AG10803 (cell line): ENCODE data around the gene ALKBH3.

Experiments
- DNase-seq: peaks from one replicate; pipeline ENCODE4 v3.0.0; 2010; ENCODE audit warnings: low read depth
- H3K4me3 ChIP-seq: 2 replicates; pipeline ENCODE4 v1.5.1; 2011; ENCODE audit warnings: mild to moderate bottlenecking, low read length, control low read depth
- TF ChIP-seq, protein P1 (sequence below): conservative IDR thresholded peaks from 2 replicates; pipeline ENCODE4 v1.5.1; 2011; ENCODE audit warnings: mild to moderate bottlenecking, low read length, control low read depth, inconsistent platforms

The ALKBH3 gene

DNA sequence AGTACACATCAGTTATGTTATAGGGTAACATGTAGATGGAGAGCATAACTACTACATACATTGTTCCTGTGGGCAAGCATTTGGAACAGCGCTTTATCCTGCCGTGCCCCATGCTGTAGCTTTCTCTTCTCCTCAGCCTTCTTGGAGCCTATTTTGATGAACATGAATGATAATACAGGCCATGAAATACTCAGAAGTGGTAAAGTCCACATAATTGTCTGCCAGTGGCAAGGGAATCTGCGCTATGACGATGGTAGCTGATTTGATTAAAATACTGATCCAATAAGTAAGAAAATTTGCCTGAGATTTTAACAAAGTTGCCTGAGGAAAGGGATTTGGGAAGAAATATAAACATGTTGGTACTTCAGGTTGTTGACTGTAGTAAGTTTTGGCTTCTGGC is 23.3 kb downstream of the ALKBH3 start:
- DNase-seq: no peak
- H3K4me3 ChIP-seq: no peak overlapping the region
- TF ChIP-seq, protein P1, sequence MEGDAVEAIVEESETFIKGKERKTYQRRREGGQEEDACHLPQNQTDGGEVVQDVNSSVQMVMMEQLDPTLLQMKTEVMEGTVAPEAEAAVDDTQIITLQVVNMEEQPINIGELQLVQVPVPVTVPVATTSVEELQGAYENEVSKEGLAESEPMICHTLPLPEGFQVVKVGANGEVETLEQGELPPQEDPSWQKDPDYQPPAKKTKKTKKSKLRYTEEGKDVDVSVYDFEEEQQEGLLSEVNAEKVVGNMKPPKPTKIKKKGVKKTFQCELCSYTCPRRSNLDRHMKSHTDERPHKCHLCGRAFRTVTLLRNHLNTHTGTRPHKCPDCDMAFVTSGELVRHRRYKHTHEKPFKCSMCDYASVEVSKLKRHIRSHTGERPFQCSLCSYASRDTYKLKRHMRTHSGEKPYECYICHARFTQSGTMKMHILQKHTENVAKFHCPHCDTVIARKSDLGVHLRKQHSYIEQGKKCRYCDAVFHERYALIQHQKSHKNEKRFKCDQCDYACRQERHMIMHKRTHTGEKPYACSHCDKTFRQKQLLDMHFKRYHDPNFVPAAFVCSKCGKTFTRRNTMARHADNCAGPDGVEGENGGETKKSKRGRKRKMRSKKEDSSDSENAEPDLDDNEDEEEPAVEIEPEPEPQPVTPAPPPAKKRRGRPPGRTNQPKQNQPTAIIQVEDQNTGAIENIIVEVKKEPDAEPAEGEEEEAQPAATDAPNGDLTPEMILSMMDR: no peak

DNA sequence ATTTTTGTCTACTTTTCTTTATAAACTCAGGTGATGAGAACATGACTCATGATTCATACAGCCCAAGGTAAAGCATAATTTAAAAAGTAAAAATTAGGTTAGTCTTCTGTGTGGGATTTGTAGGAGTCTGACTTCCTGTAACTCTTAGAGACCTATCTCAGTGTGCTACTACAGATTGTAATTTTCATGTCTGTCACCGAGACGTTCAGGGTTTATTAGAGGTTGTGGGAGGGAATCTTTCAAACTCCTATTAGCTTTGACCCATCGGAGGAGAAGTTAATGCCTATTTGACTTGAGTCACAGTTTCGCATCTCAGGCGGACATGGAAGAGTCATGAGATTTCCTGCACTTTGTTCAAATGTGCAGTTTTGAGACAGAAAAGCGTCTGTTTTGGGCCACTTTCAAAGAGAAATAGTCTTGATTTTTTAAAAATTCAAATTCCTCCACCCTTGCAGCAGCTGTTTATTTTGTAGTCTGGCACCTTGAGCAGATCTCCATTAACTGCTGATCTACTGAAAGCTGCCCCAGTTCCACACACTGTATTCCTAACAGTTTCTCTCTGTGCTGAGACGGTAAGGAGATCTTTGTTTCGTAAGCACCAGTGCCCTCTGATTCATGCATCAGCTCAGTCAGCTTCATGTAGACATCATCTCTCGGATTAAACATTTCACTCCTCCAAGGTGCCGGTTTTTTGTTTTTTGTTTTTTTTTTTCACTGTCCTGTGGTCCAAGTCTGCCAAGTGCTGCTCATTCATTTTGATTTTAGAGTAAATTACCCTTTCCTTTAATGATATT is 24.3 kb downstream of the ALKBH3 start:
- peak; percentile 25 for DNase-seq
- TF ChIP-seq, protein P1: no peak
- H3K4me3 ChIP-seq: no peak overlapping the region

DNA sequence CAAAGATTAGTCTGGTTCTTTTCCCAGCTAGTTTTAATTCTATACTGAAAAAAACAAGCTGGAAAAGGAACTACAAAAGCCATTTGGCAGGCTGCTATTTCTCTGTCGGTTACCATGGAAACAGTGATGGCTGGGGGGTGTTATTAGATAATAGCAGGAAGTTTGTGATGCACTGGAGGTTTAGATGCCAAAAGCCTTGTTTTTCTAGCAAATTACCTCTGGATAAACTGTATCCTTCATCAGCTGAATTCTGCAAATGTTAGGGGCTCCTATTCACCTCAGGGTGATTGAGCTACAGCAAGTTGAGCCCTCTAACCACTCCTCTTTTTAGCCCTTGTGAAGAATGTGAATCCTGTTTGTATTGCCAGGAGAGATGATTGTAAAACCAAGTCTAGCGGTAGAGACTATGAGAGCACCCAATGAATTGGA is 25.2 kb downstream of the ALKBH3 start:
- no peak overlapping the region for H3K4me3 ChIP-seq
- TF ChIP-seq, protein P1: no peak
- DNase-seq: peak; percentile 15

DNA sequence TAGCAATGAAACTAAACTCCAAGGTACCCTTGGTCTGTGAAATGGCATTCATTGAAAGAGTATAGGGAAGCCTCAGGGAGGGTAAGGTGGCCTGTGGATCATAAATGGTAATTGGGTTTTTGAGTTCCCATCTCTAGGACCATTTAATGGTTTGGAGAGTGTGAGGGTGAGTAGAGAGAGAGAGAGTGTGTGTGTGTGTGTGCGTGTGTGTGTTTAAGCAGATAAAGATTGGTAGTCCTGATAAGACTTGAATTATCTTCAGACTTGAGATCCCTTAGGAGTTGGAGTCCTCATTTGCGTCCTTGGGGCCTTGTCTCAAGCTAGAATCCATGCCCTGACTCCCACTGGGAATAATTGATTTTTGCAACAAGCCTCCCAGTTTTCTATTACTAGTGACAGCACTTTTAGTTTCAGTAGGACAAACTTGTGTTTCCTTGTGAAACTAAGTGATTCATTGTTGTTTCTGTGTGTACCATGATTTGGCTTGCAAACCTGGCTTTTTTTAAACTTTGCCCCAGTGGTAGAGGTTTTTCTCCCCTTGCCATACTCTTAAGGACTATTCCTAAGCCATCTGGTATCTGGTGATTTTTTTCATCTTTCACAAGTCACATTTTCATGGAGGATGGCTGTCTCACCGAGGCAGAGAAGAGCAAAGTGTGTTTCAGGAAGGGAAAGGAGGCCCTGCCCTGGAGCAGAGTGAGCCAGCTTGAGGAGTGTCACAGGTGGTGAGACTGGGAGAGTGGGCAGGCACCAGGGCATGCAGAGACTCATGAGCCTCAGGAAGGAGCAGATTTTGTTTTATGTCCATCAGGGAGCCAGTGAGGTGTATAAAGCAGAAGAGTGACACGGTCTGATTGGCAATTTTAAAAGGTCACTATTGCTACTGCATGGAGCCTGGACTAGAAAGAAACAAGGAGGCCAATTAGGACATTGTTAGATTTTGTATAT is 26.7 kb downstream of the ALKBH3 start:
- no peak overlapping the region for H3K4me3 ChIP-seq
- no peak for DNase-seq
- TF ChIP-seq, protein P1: no peak

DNA sequence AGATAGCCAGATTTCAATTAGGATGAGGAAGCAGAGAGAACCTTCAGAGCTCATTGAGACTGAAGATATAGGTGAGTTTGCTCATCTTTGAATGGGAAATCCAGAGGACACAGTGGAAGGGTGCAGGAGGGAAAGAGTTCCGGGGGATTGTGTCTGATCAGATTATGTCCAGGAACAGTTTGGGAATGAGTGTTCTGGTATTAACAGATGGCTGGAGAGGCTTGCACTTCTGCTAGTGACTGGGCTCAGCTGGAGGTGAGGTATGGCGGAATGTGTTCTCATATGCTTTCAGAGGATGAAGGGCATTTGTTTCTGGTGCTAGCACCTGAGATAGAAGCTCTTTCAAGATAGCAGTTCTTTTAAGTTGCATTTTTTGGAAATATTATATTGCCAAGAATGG is 27.6 kb downstream of the ALKBH3 start:
- no peak for DNase-seq
- TF ChIP-seq, protein P1: no peak

DNA sequence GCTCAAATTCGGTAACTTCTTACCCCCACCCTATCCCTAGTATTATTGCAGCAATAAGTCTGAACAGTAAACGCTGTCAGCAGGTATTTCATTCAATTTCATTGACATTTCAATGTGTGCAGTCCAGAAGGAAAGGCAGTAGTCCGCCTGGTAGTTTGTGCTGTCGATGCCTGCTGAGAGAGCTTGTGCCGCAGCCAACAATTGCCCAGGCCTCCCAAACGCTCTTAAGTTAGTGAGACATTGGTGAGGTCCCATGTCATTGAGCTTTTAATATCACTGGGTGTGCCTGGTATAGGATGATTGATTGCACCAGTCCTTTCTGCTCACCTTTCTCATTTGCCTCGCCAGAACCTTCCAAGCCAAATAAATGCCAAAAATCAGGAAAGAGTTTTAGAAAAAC is 28.1 kb downstream of the ALKBH3 start:
- no peak overlapping the region for H3K4me3 ChIP-seq
- DNase-seq: no peak
- TF ChIP-seq, protein P1: no peak

More for the DNA sequence above, 27.6 kb downstream of the ALKBH3 start:
- no peak overlapping the region for H3K4me3 ChIP-seq
